BE2C (cell line): ENCODE measurements around the gene HOMER3.
A peak's percentile ranks its signal among the peaks of the same experiment; 100 is the strongest.

Experiments
- DNase-seq: peaks from one replicate; pipeline ENCODE4 v3.0.0-alpha.2; 2020
- H3K27me3 ChIP-seq: fragments of 250-450 bp; sonication (Bioruptor Pico); 2 replicates; pipeline ENCODE4 v1.5.1; 2020; ENCODE audit warnings: mild to moderate bottlenecking
- H3K36me3 ChIP-seq: fragments of 250-450 bp; sonication (Bioruptor Pico); 2 replicates; pipeline ENCODE4 v1.5.1; 2020; ENCODE audit warnings: mild to moderate bottlenecking
- H3K4me1 ChIP-seq: fragments of 250-450 bp; sonication (Bioruptor Pico); 2 replicates; pipeline ENCODE4 v1.5.1; 2020
- H3K4me3 ChIP-seq: 2 replicates; pipeline ENCODE4 v1.5.1; 2011; ENCODE audit warnings: low read depth, low read length
- H3K9me3 ChIP-seq: fragments of 250-450 bp; sonication (Bioruptor Pico); 2 replicates; pipeline ENCODE4 v1.5.1; 2020
- TF ChIP-seq, protein P1 (sequence below): IDR thresholded peaks from 2 replicates; pipeline ENCODE4 v1.5.1; 2012; ENCODE audit warnings: mild to moderate bottlenecking, low read depth, low read length

The HOMER3 gene

DNA sequence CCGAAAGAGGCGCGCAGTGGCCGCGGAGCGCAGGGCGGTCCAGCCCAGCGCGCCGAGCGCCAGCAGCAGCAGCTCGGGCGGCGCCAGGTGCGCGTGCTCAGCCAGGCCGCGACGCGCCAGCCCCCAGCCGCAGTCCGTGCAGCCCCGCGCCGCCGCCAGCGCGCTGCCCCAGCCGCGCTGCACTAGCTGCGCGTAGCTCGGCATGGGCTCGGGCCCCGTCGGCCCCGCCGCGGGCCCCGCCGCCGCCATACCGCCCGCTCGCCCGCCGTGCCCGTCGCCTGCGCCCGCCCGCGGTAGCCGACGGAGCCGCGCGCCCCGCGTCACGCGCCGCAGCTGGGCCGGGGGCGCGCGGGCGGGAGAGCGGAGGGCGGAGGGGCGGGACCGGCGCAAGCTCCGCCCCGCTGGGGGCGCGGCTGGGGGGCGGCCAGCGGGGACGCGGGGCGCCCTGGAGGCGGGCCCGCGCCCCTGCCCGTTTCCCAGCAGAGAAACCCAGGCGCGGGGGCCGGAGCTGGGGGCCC, 45.1 kb downstream of the HOMER3 start, which contains the start of gene CERS1:
Gene CERS1 (minus strand): TSS at position 335 of the 518 bp plus-strand sequence. CDS start 86 bp downstream, at position 249.
- peak within 1 kb of the TSS; percentile 61 for H3K4me3 ChIP-seq
- no peaks in the 10 kb centered on the region for H3K27me3 ChIP-seq
- H3K9me3 ChIP-seq, result no peaks in the 10 kb centered on the region
- TF ChIP-seq, protein P1, sequence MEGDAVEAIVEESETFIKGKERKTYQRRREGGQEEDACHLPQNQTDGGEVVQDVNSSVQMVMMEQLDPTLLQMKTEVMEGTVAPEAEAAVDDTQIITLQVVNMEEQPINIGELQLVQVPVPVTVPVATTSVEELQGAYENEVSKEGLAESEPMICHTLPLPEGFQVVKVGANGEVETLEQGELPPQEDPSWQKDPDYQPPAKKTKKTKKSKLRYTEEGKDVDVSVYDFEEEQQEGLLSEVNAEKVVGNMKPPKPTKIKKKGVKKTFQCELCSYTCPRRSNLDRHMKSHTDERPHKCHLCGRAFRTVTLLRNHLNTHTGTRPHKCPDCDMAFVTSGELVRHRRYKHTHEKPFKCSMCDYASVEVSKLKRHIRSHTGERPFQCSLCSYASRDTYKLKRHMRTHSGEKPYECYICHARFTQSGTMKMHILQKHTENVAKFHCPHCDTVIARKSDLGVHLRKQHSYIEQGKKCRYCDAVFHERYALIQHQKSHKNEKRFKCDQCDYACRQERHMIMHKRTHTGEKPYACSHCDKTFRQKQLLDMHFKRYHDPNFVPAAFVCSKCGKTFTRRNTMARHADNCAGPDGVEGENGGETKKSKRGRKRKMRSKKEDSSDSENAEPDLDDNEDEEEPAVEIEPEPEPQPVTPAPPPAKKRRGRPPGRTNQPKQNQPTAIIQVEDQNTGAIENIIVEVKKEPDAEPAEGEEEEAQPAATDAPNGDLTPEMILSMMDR, result no peak
- DNase-seq, result peak; percentile 53
- H3K4me1 ChIP-seq, result peaks cover 12% of the 10 kb centered on the region
- H3K36me3 ChIP-seq, result no peaks in the 10 kb centered on the region

- TF ChIP-seq, protein P1, result peak; percentile 50
- peak; percentile 76 for DNase-seq
- H3K9me3 ChIP-seq, result no peaks in the 10 kb centered on the region
- peak overlapping the region; percentile 61 for H3K4me3 ChIP-seq
- peaks cover 12% of the 10 kb centered on the region for H3K4me1 ChIP-seq
- no peaks in the 10 kb centered on the region for H3K27me3 ChIP-seq
- H3K36me3 ChIP-seq, result no peaks in the 10 kb centered on the region
Measured at GRCh38 chr19:18895038-18895823, 45.8 kb downstream of the HOMER3 start.

DNA sequence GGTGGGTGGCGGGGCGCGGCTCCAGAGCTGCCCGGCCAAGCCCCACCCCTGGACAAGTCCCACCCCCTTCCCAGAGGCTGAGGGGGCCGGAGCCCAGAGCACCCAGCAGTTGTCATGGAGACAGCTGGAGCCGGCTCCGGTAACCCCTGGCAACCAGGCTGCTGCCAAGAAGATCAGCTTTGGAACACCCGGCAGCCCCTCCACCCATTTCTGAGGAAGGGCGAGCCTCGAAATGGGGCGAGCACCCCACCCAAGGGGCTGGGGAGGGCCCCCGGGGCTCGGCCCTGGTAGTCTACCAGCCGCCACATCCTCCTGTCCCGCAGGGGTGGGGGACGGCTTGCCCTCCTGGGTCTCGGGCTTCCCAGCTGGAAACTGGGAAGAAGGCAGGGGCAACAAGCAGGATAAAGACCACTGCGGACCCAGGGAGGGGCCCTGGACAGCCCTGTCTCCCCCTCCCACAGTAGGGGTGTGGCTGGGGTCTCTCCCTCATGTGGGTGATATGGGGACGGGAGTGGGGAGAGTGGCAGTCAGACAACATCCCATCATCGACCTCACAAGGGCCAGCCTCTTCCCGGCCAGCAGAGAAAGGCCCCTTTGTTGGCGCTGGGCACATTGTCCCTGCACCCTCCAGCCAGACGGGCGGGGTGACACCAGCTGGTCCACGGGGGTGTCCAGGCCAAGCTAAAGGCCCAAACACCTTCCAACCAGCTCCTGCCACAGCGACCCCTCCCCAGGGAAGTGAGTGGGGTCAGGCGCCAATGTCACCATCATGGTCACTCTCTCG, 46.6 kb downstream of the HOMER3 start:
- peak; percentile 90 for DNase-seq

DNA sequence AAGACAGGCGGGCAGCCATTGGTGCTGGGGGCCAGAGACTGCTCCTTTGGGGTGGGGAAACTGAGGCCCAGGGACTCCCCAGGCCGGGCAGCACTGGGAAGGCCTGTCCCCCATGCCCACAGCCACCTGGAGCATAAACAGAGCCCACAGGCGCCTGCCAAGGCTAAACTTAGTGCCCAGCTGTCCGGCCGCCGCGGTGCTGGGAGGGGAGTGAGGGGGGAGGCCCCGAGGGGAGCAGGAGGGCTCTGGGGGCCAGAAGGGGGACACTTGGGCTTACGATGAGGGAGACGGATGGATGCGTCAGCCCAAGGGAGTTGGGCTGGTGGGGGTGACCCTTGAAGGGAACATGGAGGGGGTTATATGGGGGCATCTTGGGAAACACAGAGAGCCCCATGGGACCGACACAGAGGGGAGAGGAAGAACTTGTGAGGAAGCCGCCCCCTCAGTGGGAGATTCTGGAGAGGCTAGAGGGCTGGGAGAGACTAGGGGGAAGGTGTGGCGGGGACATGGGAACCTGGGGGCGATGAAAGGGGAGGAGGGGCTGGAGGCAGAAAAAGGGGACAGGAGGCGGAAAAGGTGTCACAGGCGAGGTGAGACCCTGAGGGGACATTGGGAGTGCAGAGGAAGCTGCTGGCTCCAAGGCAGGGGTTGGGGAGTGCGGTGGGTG, 47.3 kb downstream of the HOMER3 start:
- no peaks in the 10 kb centered on the region for H3K9me3 ChIP-seq
- TF ChIP-seq, protein P1, result no peak
- no peak for DNase-seq
- no peaks in the 10 kb centered on the region for H3K27me3 ChIP-seq
- no peak overlapping the region for H3K4me3 ChIP-seq
- peaks cover 11% of the 10 kb centered on the region for H3K4me1 ChIP-seq
- H3K36me3 ChIP-seq, result no peaks in the 10 kb centered on the region

More for the DNA sequence above, 46.6 kb downstream of the HOMER3 start:
- Histone ChIP-seq H3K4me3 (peak overlapping the region; percentile 61), H3K9me3 (no peaks in the 10 kb centered on the region), H3K27me3 (no peaks in the 10 kb centered on the region), H3K4me1 (peaks cover 12% of the 10 kb centered on the region), H3K36me3 (no peaks in the 10 kb centered on the region)
- TF ChIP-seq, protein P1, result no peak

- Histone ChIP-seq H3K36me3 (no peaks in the 10 kb centered on the region), H3K4me1 (peaks cover 4% of the 10 kb centered on the region; the same call in 1 of the 2 replicates), H3K4me3 (no peak overlapping the region), H3K27me3 (no peaks in the 10 kb centered on the region), H3K9me3 (no peaks in the 10 kb centered on the region)
- TF ChIP-seq, protein P1, result no peak
- DNase-seq, result no peak
Measured at GRCh38 chr19:18889949-18890745, 50.9 kb downstream of the HOMER3 start.
